NCI-H2029 (cell line): ENCODE measurements around the gene NFS1.

ENCODE experiments used
- DNase-seq: peaks from one replicate; lab custom pipeline; 2025; lab: John Stamatoyannopoulos, UW

Gene NFS1

DNA sequence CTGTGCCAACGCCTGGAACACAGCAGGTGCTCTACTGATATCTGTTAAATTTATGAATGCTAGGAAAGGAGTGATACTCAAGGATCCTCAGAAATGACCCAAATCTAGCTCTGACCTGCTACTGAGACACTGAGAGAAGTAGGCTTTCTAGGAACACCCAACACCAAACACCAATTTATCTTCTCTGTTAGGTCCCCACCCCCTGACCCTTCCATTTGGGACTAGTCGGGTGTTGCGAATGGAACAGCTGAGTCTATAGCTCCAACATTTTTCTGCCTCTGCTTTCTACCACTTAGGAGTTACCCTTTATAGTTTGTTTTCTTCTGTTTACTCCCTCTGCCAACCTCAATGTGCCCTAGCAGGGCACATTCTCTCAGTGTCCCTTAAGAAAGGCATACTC is 58.4 kb downstream of the NFS1 start:
- no peak for DNase-seq

DNA sequence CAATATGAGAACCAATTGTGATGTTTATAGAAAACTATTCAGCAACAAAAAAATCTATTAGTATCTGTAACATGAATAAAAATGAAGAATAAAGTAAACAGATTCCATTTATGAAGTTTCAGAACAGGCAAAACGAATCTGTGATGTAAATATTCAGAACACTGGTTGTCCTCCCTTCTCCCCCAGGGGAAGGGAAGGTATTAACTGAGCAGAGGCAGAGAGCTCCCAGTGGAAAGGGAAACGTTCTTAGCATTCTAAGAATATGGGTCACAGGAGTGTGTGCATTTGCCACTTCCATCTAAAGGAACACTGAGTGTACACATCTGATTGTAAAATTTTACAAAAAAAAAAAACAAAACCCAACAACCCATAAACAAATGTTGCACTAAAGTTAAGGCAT is 60.4 kb downstream of the NFS1 start:
- no peak for DNase-seq

DNA sequence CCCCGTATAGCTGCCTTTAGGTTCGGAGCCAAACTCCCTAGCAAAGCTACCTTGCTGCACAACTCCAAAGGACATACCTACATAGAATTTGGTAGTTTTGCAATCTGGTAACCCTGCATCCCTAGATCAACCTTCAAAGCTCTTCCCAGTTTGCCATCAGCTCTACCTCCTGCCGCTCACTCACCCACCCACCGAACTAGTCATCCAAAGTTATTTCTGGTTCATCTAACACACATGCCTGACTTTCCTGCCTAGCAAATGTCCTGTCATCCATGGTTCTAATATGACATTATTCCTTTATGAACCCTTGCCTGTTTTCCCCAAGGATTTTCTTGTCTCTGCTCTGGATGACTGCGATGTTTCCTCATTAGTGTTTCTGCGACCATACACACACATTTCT is 61.9 kb downstream of the NFS1 start:
- DNase-seq: no peak

DNA sequence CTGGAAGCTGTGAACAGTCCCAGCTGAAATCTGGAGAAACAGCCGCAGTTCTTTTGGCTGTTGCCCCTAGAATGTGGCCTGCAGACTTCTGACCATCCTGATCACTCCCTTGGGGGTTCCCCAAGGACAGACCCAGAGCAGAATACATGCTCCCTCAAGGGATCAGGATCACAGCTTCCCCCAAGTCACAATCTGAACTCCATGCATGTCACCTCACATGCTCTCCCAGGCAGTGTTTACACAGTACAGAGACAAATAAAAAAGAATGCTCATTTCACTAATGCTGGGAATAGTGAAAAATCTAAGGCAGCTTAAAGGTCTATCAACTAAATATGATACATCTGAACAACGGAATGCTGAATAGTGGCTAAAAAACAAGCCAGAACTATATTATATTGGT is 63.1 kb downstream of the NFS1 start:
- DNase-seq: no peak

DNA sequence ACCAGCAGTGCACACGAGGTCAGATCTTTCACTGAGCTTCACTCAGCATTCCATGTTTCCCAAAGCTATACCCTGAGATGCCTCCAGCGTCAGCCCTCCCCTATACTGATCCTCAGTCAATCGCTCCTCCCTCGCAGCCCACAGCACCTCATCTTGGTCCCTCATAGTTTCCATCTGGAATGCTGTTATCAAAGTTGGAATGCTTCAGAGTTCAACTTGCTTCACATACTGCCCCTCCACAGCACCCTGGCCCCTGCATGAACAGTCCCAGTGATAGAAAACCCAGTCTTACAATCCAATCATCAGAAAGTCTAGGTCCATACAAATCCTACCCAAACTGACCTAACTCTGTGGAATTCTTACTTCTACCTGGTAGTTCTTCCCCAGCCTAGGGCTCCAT is 63.5 kb downstream of the NFS1 start:
- DNase-seq: no peak

DNA sequence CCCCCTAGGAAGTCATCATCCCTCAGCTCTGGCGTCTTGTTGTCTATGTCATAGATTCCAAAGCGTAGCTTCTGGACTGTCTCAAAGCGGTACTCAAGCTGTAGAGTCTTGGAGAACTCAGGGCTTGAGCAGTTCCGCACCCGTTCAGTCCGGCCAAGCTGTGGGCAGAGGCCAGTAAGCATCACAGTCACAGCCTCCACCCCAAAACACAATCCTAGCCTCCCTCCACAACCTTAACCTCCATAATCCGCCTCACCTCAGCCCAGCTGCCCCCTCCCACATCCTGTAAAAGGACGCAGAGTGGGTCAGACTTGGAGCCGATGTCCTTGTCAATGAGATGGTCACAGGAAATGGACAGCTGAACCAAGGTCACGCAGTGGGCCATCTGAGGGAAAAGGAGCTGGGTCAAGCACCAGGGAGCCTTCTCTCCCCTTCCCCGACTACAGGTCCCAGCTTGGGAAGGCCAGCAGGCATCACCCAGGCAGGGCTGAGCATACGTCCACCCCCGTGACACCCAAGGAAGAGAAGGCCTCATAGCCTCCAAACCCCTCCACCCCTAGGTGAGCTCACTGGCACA is 66.5 kb downstream of the NFS1 start:
- no peak for DNase-seq

DNA sequence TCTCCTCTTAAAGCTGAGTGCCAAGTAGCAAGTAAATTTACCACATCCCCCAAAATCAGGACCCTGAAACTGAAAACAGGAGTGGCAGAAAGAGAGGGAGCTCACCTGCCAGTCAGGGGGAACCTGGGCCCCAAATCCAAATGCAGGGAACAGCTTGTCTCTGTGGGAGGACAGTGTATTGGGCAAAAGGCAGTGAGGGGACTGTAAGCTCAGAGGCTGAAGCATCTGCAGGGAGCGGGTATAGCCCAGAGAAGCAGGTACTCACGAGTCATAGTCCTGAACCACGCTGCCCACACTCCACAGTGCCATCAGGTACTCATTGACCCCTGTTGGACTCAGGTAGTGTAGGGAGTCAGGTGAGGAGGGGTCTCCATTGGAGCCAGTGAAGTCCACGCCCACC is 68.5 kb downstream of the NFS1 start:
- no peak for DNase-seq

DNA sequence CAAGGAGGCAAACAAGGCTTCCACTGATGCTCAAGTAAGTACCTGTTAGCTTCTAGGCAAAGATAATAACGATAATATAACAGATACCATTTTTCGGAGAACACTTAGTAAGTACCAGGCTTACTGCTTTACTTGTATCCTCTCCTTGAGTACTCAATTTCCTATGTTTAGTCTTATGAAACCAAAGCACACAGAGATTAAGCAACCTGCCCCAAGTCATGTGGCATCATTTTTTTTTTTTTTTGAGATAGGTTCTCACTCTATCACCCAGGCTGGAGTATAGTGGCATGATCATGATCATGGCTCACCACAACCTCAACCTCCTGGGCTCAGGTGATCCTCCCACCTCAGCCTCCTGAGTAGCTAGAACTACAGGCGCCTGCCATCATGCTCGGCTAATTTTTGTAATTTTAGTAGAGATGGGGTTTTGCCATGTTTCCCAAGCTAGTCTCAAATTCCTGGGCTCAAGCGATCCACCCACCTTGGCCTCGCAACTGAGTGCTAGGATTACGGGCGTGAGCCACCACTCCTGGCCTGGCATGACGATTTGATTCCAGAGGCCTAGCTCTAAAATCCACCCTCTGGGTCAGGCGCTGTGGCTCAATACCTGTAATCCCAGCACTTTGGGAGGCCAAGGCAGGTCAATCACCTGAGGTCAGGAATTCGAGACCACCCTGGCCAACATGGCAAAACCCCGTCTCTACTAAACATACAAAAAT is 69.6 kb downstream of the NFS1 start:
- DNase-seq: no peak

DNA sequence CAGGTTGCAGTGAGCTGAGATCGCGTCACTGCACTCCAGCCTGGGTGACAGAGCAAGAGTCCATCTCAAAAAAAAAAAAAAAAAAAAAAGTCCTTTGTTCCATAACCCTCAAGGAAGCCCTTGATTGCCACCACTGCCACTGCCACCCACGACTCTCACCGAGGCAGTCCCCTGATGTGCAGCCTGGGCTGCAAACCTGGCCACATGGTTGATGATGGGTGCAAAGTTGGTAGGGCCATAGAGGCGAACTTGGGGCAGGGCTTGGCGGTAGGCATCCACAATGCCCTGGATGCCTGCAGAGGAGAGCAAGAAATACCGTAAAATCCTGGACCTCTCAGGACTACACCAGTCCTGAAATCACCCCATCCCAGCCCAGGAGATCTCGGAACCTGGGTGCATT is 72.0 kb downstream of the NFS1 start:
- no peak for DNase-seq

DNA sequence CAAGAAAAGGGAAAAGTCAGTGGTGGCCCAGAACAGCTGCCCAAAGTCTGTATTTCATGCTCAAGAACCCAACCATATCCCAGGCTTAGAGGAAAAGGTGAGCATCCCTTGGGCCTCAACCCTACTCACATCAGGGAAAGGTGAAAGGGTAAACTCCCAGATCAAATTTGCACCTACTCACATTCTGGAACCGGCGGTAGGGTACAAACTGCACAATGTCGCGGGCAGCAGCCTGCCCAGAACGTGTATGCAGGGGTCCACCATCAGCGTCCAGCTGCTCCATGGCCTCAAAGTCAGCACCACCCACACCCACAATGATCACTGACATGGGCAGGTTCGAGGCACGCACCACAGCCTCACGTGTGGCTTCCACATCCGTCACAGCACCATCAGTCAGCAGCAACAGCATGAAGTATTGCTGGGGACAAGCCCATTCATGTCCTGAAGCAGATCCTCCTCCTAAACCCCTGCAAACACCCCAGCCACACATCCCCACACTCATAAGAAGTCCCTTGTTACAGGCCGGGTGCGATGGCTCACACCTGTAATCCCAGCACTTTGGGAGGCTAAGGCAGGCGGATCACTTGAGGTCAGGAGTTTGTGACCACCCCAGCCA is 72.7 kb downstream of the NFS1 start:
- no peak for DNase-seq

DNA sequence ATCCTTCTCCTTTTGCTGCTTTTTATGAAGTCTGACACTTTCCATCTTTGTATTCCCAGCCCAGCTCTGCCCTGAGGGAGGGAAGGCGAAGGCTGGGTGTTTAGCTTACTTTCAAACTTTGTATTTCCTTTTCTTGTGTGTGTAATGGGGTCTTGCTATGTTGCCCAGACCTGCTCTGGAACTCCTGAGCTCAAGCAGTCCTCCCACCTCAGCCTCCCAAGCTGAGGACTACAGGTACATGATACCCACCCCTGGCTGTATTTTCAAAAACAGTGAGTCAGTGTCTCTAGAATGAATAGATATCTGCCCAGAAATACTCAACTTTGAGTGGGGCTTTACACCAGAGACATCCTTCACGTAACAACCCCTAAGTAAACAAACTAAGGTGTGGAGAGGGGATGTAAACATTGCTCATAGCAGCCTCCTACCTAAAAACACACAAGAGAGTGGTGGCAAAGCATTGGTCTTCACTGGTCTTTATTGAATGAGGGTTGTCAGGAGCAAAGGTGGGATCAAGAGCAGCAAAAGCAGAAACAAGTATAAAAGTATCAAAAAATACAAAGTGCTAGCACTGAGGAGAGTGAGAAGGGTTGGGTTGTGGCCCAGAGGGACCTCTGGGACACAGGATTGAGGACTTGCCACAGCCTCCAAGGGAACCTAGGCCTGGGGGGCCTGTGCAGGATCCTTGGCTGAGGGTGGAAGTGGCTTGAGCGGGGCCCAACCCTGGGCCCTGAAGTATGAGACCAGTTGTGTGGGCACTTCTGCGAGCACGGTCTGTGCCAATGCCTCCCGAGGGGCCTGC is 73.4 kb downstream of the NFS1 start:
- peak; percentile 16 for DNase-seq

DNA sequence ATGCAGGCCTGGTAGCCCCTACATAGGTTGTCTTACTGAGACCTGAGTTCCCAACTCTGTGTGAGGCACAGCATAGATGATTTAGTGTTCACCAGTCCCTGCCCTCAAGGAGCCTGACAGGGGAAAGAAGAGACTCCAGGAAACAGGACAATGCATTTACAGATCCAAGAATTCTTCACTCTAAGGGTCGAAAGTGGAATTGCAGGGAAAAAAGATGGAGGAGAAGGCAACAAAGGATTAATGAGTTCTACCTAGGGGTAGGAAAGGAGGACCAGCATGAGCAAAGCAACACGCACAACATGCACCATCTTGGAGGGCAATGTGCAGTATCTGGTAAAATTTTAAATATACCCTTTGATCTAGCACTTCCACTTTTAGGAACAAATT is 77.6 kb downstream of the NFS1 start:
- DNase-seq: no peak

DNA sequence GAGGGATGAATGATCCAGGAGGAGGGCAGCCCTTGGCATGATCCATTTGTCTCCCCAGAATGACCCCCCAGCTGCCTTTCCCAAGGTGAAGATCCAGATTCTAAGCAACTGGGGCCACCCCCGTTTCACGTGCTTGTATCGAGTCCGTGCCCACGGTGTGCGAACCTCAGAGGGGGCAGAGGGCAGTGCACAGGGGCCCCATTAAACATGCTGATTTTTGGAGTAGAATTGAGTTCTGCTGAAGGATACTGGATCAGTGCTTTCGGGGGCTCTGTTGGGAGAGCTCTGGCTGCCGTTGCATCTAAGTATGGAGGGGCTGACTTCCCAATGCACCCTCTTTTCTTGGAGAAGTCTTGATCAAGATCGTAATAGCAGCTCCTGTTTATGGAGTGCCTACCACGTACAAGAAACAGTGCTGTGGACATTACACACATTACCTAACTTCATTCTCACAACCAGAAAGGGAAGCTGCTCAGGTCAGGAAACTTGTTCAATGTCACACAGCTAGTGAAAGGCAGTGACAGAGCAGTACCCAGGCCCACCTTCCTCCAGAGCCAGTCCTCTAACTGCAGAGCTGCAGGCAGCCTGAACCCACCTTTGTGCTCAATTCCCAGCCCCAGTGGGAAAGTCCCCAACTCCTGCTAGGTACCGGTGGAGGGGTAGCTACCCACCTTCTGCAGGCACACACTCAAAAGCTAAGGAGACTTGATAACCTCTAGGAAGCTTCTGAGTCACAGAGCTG is 78.2 kb downstream of the NFS1 start:
- no peak for DNase-seq

DNA sequence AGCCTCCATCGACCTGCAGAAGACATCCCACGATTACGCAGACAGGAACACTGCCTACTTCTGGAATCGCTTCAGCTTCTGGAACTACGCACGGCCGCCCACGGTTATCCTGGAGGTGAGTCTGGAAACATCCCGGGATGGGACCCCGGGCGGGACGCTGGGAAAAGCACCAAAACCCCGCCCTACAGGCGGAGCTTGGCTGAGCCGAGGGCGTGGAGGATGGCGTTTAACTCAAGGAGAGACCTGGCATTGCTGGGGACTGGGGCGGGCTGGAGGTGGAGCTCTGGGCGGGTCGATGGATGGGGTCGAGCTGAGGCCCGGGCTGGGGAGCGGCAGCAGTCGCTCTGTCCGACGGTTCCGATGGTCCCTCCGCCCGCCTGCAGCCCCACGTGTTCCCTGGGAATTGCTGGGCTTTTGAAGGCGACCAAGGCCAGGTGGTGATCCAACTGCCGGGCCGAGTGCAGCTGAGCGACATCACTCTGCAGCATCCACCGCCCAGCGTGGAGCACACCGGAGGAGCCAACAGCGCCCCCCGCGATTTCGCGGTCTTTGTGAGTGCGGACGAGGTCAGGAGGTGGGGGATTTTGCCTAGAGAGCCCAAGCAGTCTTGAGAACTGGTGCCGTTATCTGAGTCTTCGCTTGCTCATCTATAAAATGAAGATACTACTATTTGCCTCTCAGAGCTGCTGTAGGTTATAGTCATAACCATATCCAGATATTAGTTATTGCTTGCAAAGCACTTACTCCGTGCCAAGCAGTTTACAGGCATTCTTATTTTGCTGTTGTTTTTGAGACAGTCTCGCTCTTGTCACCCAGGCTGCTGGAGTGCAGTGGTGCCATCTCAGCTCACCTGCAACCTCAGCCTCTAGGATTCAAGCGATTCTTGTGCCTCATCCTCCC is 79.7 kb downstream of the NFS1 start:
- DNase-seq: peak; percentile 58

DNA sequence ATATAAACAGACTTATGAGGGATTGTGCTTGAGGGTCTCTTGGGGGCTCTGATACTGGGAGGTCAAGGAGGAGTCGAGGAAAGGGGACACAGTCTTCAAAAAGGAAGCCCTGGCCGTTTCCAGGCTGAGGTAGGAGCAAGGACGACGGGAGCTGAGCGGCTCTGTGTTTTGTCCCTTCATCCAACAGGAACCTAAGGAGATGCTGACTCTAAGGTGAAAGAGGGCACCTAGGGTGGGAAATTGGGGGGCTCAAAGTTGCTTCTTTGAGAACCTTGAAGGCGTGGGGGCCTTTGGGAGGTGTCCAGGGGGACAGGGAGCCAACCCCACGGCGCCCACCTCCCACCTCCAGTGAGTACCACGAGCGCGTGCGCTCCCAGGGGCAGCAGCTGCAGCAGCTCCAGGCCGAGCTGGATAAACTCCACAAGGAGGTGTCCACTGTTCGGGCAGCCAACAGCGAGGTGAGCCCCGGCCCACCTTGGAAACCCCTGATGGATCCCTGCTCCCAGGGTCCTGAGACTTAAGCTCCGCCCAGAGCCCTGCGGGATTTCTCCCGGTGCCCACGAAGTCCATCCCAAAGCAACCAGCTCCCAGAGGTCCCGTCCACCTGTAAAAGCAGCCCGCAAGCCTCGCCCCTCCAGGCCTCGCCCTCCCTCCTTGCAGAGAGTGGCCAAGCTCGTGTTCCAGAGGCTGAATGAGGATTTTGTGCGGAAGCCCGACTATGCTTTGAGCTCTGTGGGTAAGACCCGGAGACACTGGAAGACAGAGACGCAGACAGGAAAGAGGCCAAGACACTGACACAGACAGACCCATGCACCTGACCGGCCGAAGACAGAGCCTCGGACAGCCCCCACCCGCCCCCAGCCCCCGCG is 80.7 kb downstream of the NFS1 start:
- no peak for DNase-seq
